GM10266 (cell line): ENCODE measurements around the gene SLC39A2.

Source experiments
- DNase-seq: peaks from one replicate; pipeline ENCODE4 v3.0.0; 2012; ENCODE audit errors: extremely low spot score
- TF ChIP-seq, protein P1 (sequence below): IDR thresholded peaks from 2 replicates; pipeline ENCODE4 v1.5.1; 2012; ENCODE audit warnings: mild to moderate bottlenecking, low read depth; ENCODE audit not compliant: control insufficient read depth, insufficient read depth; ENCODE audit errors: missing control alignments

The SLC39A2 gene

DNA sequence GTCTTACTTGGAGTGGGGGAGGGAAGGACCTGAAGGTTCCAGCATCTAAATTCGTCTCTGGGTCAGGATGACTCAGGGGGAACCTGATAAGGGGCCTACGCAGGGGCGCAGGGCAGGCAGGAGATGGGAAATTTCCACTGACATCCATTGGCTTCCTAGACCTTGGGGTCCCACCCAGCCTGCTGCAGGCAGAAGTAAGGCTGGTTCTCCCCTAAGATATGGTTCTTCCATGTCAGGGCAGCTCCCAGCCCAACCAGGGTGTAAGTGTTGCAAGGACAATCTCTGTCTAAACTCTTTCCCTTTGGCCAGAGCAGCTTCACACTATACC is 27.9 kb downstream of the SLC39A2 start:
- DNase-seq, result no peak
- TF ChIP-seq, protein P1, sequence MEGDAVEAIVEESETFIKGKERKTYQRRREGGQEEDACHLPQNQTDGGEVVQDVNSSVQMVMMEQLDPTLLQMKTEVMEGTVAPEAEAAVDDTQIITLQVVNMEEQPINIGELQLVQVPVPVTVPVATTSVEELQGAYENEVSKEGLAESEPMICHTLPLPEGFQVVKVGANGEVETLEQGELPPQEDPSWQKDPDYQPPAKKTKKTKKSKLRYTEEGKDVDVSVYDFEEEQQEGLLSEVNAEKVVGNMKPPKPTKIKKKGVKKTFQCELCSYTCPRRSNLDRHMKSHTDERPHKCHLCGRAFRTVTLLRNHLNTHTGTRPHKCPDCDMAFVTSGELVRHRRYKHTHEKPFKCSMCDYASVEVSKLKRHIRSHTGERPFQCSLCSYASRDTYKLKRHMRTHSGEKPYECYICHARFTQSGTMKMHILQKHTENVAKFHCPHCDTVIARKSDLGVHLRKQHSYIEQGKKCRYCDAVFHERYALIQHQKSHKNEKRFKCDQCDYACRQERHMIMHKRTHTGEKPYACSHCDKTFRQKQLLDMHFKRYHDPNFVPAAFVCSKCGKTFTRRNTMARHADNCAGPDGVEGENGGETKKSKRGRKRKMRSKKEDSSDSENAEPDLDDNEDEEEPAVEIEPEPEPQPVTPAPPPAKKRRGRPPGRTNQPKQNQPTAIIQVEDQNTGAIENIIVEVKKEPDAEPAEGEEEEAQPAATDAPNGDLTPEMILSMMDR, result no peak

DNA sequence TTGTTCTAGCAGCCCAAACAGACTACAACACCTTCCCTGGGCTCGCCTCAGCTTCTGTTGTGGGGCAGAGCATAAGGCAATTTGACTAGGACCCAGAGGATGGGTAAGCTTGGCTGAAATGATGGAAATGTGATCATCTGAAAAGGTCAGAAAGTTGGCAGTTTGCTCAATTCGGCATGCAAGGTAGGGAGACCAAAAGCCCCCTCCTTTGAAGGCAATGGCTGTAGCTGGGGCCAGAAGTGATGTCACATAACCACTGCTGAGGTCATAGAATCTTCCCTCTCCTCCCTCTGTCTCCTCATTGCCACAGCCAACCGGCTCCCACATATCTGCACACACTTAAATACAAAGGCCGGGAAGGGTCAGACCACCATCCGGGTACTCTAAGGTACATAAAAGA is 30.8 kb downstream of the SLC39A2 start, which contains the start of gene TPPP2:
TPPP2 (plus strand) TSS at position 301 of the 400 bp plus-strand sequence. CDS start 365 bp downstream, outside the sequence.
- TF ChIP-seq, protein P1, result no peak
- no peak for DNase-seq

DNA sequence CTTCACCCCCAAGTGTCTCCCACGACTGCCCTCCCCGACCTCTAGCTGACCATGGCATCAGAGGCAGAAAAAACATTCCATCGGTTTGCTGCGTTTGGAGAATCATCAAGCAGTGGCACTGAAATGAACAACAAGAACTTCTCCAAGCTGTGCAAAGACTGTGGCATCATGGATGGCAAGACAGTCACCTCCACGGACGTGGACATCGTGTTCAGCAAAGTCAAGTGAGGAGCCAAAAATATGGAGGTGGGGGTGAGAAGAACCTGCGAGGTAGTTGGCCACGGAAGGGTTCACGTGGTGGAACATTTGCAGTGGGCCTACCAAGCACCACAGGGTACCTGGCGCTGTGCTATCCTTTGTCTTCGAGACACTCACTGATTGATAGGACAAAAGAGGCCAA is 31.4 kb downstream of the SLC39A2 start:
- TF ChIP-seq, protein P1, result no peak
- no peak for DNase-seq

DNA sequence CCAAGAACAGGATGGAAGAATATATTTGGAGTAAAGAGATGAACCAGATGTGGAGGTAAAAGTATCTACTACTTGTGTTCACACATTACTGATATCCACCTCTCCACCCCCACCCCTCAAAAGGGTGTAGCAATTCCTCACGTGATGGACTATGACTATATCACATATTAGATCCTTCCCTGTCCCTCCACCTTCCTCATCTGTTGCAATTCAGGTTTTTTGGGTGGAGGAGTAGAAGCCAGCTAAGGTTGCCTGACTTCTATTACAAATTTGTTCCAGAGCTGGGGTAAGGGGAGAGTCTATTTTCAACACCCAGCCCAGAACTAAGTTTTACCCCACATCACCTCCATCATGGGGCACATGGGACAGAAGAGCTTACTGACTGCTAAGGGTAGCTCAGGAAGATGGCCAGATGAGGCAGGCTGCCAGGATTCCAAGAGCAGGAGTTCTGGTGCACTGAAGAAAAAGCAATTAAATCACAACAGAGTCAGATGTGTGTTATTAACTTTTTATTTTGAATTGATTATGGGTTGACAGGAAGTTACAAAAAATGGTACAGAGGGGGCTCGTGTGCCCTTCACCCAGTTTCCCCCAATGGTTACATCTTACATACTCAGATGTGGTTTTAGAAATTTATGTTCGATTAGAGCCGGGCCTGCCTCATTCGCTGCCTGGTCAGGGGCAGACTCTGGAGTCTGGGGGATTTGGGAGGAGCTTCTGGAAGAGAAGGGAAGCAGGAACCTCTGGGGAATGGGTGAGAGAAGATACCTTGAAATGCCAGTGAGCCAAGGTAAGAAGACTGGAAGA is 33.4 kb downstream of the SLC39A2 start:
- DNase-seq, result no peak
- TF ChIP-seq, protein P1, result no peak

DNA sequence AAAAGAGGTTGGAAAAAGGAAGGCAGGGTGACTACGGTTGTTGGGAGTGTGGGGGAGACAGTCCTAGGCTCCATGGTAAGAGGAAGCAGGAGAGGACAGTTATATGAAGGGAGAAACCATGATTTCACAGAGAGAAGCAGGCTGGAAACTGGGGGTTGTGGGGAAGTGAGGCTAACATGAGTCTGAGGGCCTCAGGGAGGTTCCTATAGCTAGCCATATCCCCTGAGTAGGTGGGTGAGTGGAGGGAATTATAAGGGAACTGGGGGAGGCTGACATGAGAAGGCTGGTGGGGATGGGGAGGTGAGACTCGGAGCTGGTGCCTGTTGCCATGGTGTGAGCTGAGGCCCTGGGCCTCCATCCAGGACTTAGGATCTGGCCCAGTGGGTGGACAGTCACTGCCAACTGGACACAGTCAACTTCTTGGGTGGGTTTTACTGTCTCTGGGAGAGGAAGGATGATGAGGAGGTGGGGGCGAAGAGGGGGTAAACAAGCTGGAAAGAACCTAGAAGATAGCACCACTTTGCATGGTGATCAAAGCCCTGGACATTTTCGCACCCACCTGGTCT is 34.1 kb downstream of the SLC39A2 start:
- TF ChIP-seq, protein P1, result no peak
- no peak for DNase-seq

DNA sequence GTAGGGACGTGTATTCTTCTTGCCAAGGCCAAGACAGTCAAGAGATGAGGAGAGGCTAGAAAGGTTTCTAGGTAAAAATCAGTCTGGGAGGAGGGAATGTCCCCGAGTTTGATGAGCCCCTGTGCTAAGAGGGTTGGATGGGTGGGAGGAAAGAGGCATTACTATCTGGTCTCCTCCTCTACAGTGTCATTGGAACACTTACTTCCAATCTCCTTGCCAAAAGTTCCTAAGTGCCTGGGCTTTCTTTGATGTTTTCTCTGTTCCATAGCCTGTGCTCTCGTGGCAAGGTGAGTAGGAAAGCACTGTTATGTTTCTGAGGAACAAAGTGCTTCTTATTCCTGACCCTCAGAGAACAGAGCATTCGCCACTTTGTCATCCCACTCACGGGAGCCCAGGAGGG is 35.6 kb downstream of the SLC39A2 start, which contains the start of gene RNASE13:
RNASE13 (minus strand) TSS at position 101 of the 400 bp plus-strand sequence. CDS start 519 bp downstream, outside the sequence.
- DNase-seq, result no peak
- TF ChIP-seq, protein P1, result no peak

DNA sequence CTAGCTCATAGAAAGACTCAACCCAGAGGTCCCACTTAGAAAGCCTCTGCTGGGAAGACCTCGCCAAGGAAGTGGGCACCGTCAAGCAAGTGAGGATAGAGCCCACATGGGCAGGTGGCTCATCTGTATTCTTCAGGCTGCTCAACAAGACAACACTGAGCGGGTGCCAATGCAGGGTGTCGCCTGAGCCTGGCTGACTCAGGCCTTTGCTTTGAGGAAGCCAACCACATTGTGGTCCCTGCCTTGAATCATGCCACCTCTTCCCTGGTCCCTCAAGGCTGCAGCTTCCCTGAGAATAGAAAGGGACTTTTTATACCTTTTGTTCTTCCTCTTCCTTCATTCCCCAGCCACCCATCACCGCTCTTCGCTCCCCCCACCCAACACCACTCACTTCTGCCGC is 37.7 kb downstream of the SLC39A2 start:
- DNase-seq, result no peak
- TF ChIP-seq, protein P1, result no peak
